Keratinocyte (primary cell): ENCODE results near the gene WNT4. TPM values are rescaled to one million over a fixed set of nuclear protein-coding genes. Genes with fewer than 3 reads are reported as not detected.

Experiments used
- DNase-seq: peaks from one replicate; pipeline ENCODE4 v3.0.0-alpha.2; 2011; ENCODE audit warnings: low read depth, missing footprints, low spot score
- FAIRE-seq: peaks from 2 replicates; lab custom pipeline; 2011; peaks lifted over from hg19 to GRCh38; lab: Jason Lieb, UNC
- H2AFZ ChIP-seq: 2 replicates; pipeline ENCODE4 v1.6.0; 2012; ENCODE audit warnings: low read length, control low read depth, inconsistent platforms; ENCODE audit not compliant: control insufficient read depth
- H3K27ac ChIP-seq: 2 replicates; pipeline ENCODE4 v1.5.1; 2011; ENCODE audit warnings: low read length; ENCODE audit not compliant: control insufficient read depth, insufficient read depth
- H3K27me3 ChIP-seq: 3 replicates; pipeline ENCODE4 v1.6.0; 2011; ENCODE audit warnings: low read length; ENCODE audit not compliant: control insufficient read depth, insufficient read depth; ENCODE audit errors: extremely low read depth
- H3K36me3 ChIP-seq, 2 experiments: 2 replicates in 1 of 2; 3 replicates in 1 of 2; pipeline ENCODE4 v1.5.1; 2011; ENCODE audit warnings: low read length in 2 of 2, mild to moderate bottlenecking in 1 of 2; ENCODE audit not compliant: control insufficient read depth in 2 of 2, insufficient read depth in 2 of 2; ENCODE audit errors: extremely low read depth in 1 of 2
- H3K4me1 ChIP-seq: 3 replicates; pipeline ENCODE4 v1.5.1; 2011; ENCODE audit warnings: low read length; ENCODE audit not compliant: control insufficient read depth, insufficient read depth; ENCODE audit errors: extremely low read depth
- H3K4me2 ChIP-seq: 3 replicates; pipeline ENCODE4 v1.6.0; 2011; ENCODE audit warnings: low read depth, low read length; ENCODE audit not compliant: control insufficient read depth, insufficient read depth; ENCODE audit errors: extremely low read depth
- H3K4me3 ChIP-seq, 3 experiments: fragments of 200-600 bp in 1 of 3; sonication (generic) in 1 of 3; 2 replicates in 2 of 3; 3 replicates in 1 of 3; pipeline ENCODE4 v1.5.1; 2011 to 2016; ENCODE audit warnings: low read length in 3 of 3, mild to moderate bottlenecking in 3 of 3, control low read depth in 2 of 3, inconsistent platforms in 1 of 3, low read depth in 1 of 3, mixed read lengths in 1 of 3, mixed run types in 1 of 3, moderate library complexity in 1 of 3; ENCODE audit not compliant: control insufficient read depth in 2 of 3, insufficient read depth in 2 of 3; ENCODE audit errors: extremely low read depth in 1 of 3
- H3K79me2 ChIP-seq: 2 replicates; pipeline ENCODE4 v1.6.0; 2012; ENCODE audit warnings: low read length; ENCODE audit not compliant: control insufficient read depth, insufficient read depth
- H3K9ac ChIP-seq: 3 replicates; pipeline ENCODE4 v1.6.0; 2011; ENCODE audit warnings: low read length; ENCODE audit not compliant: control insufficient read depth, insufficient read depth; ENCODE audit errors: extremely low read depth
- H3K9me1 ChIP-seq: 3 replicates; pipeline ENCODE4 v1.6.0; 2011; ENCODE audit warnings: low read length; ENCODE audit not compliant: control insufficient read depth, insufficient read depth; ENCODE audit errors: extremely low read depth
- H3K9me3 ChIP-seq: 2 replicates; pipeline ENCODE4 v1.5.1; 2012; ENCODE audit warnings: low read depth, low read length; ENCODE audit not compliant: control insufficient read depth
- H4K20me1 ChIP-seq: 3 replicates; pipeline ENCODE4 v1.6.0; 2011; ENCODE audit warnings: low read length; ENCODE audit not compliant: control insufficient read depth, insufficient read depth; ENCODE audit errors: extremely low read depth
- EZH2 ChIP-seq: IDR thresholded peaks from one replicate; pipeline ENCODE4 v1.6.1; 2012; ENCODE audit warnings: inconsistent platforms, mild to moderate bottlenecking, low read length, moderate library complexity
- dilution Hi-C: fragments of 300-500 bp; cut with MboI; formaldehyde crosslinking; loops from one replicate; pipeline ENCODE4 v1.7.0; 2020; ENCODE audit warnings: low sequenced_read_pairs; ENCODE audit not compliant: extremely low pct_ligation_motif_present
- polyA plus RNA-seq, 5 experiments: library from polyadenylated mRNA; depleted of rRNA in 3 of 5; stranded (reverse) in 3 of 5; stranded (forward) in 1 of 5; unstranded in 1 of 5; fragments of >200 nt; gene quantifications; 1 replicate in 1 of 5; 2 replicates in 3 of 5; 3 replicates in 1 of 5; pipeline versions ENCODE4 v1.2.1 to v1.2.3, GENCODE V29; 2011 to 2012; ENCODE audit warnings: missing spikeins in 2 of 5, low read depth in 1 of 5, low replicate concordance in 1 of 5
- TF ChIP-seq, protein P1 (sequence below), 3 experiments: IDR thresholded peaks in 1 of 3; conservative IDR thresholded peaks in 1 of 3; optimal IDR thresholded peaks in 1 of 3; 2 replicates in 2 of 3; 3 replicates in 1 of 3; pipeline versions ENCODE3 to v1.5.1; 2011; ENCODE audit warnings: low read length in 3 of 3, mild to moderate bottlenecking in 3 of 3, moderate library complexity in 2 of 3, control low read depth in 1 of 3, inconsistent platforms in 1 of 3; ENCODE audit not compliant: insufficient read depth in 2 of 3; ENCODE audit errors: extremely low read depth in 1 of 3

Gene WNT4
- polyA plus RNA-seq, 1 donor (not counting 4 experiments of a cell fraction or from before 2014, with no cell fraction given), result 2.6 TPM

GRCh38 chr1:22140694-22141093 is 2.2 kb downstream of the WNT4 start:
- H3K9me1 ChIP-seq, result no peaks in the 10 kb centered on the region
- dilution Hi-C loops, result no loop called here
- no peak for DNase-seq
- TF ChIP-seq, protein P1, sequence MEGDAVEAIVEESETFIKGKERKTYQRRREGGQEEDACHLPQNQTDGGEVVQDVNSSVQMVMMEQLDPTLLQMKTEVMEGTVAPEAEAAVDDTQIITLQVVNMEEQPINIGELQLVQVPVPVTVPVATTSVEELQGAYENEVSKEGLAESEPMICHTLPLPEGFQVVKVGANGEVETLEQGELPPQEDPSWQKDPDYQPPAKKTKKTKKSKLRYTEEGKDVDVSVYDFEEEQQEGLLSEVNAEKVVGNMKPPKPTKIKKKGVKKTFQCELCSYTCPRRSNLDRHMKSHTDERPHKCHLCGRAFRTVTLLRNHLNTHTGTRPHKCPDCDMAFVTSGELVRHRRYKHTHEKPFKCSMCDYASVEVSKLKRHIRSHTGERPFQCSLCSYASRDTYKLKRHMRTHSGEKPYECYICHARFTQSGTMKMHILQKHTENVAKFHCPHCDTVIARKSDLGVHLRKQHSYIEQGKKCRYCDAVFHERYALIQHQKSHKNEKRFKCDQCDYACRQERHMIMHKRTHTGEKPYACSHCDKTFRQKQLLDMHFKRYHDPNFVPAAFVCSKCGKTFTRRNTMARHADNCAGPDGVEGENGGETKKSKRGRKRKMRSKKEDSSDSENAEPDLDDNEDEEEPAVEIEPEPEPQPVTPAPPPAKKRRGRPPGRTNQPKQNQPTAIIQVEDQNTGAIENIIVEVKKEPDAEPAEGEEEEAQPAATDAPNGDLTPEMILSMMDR (optimal IDR thresholded peaks at IDR 0.05 in 1 of 3, IDR thresholded peaks at IDR 0.05 in 1 of 3, conservative IDR thresholded peaks at IDR 0.05 in 1 of 3; ENCODE audit: extremely low read depth in 1 of 3, insufficient read depth in 2 of 3, low read length in 3 of 3), result no peak
- TF ChIP-seq EZH2, result no peak
- no peak overlapping the region for H3K27ac ChIP-seq
- FAIRE-seq, result no peak
- no peak overlapping the region for H3K4me2 ChIP-seq
- H3K27me3 ChIP-seq, result peaks cover 26% of the 10 kb centered on the region
- no peaks in the 10 kb centered on the region for H3K9me3 ChIP-seq
- no peak overlapping the region for H3K9ac ChIP-seq
- H3K79me2 ChIP-seq, result no peaks in the 10 kb centered on the region
- peaks cover 53% of the 10 kb centered on the region for H3K4me1 ChIP-seq
- no peaks in the 10 kb centered on the region for H3K36me3 ChIP-seq
- H2AFZ ChIP-seq, result no peak overlapping the region
- H3K4me3 ChIP-seq, result no peak overlapping the region
- H4K20me1 ChIP-seq, result no peaks in the 10 kb centered on the region

GRCh38 chr1:22139817-22140216 is 3.1 kb downstream of the WNT4 start:
- no peaks in the 10 kb centered on the region for H4K20me1 ChIP-seq
- no peak overlapping the region for H3K27ac ChIP-seq

More at GRCh38 chr1:22139817-22140216, 3.1 kb downstream of the WNT4 start:
- FAIRE-seq, result no peak
- Histone ChIP-seq H2AFZ (no peak overlapping the region), H3K9me1 (no peaks in the 10 kb centered on the region), H3K4me3 (no peak overlapping the region), H3K9ac (no peak overlapping the region), H3K27me3 (peaks cover 22% of the 10 kb centered on the region), H3K9me3 (no peaks in the 10 kb centered on the region), H3K4me2 (peak overlapping the region; percentile 33), H3K4me1 (peaks cover 53% of the 10 kb centered on the region), H3K79me2 (no peaks in the 10 kb centered on the region), H3K36me3 (no peaks in the 10 kb centered on the region)
- dilution Hi-C loops, result no loop called here
- no peak for DNase-seq
- TF ChIP-seq, protein P1 (optimal IDR thresholded peaks at IDR 0.05 in 1 of 3, IDR thresholded peaks at IDR 0.05 in 1 of 3, conservative IDR thresholded peaks at IDR 0.05 in 1 of 3; ENCODE audit: extremely low read depth in 1 of 3, insufficient read depth in 2 of 3, low read length in 3 of 3), result no peak
- TF ChIP-seq EZH2, result no peak
